Epidermal melanocyte (primary cell): ENCODE data around the gene RIOX2.

Experiments
- DNase-seq: peaks from one replicate; pipeline ENCODE4 v3.0.0; 2011; ENCODE audit warnings: low spot score; ENCODE audit not compliant: insufficient read length

The RIOX2 gene

DNA sequence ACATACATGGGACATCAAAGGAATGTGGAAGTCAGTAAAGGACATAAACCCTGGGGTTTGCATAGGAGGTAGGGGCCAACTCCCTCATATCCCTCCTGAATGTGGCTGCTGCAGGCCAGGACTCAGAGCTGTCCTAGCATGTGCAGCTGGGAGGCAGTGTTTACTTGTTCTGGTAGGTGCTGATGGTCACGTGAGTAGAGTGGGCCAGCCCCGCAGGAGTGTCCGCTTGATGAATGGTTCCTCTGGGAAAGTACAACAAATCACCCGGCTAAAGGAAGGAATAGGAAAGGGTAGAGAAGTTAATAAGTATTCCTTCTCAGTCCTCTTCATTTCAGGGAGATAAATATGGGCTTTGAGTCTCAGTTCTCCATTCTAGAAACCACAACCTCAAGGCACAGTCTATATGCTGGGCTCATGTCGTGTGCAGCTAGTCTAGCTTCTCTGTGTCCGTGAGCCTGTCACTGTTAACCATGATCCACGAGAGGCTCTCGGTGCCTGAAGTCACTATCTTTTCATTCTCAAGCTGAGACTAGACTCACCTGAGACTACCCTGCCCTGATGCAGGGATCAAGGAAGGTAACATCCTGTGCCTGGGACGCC is 17.9 kb downstream of the RIOX2 start:
- DNase-seq = no peak

GRCh38 chr3:97952872-97953271 is 19.4 kb downstream of the RIOX2 start:
- no peak for DNase-seq

DNA sequence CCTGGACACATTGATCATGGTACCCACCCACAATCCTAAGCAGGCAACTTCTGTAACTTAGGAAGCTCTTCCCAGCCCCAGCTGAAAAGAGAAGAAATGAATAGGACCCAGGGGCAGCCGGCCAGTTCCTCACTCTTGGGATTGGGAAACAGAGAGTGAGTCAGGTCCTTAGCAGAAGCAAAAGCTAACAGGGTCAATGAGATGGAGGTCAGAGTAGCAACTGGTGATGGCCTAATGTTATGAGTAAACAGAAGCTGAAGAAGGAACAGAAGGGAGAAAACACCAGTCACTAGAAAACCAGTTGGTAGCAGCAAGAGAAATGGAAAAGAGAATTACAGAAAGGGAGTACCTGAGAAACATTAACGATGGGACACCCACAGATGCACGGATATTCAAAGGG is 20.0 kb downstream of the RIOX2 start:
- no peak for DNase-seq

GRCh38 chr3:97950360-97950759 is 21.9 kb downstream of the RIOX2 start:
- no peak for DNase-seq

DNA sequence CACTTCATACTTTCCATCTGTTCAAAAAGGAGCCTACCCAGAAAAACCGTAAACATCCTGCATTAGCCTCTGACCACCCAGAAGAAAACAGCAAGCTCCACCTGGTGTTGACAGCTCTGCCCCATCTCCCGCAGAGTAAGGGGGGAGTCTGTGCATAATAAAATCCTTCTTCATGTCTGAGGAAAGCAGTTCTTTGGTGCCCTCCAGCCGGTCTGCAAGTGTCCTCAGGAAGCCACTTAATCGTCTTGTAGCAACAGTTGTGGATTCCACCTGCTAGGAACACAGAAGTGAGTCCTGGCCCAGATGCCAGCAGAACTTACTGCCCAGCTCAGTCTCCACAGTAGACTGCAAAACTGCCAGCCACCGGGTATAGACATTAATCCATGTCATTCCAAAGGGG is 22.5 kb downstream of the RIOX2 start:
- DNase-seq = no peak

DNA sequence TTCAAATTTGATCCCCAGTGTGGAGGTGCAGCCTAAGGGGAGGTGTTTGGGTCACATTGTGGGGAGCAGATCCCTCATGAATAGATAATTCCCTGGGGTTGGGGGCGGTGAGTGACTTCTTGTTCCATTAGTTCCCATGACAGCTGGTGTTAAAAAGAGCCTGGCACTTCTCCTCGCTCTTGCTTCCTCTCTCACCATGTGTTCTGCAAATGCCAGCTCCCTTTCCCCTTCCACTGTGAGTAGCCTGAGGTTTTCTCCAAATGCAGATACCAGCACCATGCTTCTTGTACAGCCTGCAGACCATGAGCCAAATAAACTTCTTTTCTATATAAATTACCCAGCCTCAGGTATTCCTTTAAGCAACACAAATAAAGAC is 23.1 kb downstream of the RIOX2 start:
- DNase-seq = no peak

DNA sequence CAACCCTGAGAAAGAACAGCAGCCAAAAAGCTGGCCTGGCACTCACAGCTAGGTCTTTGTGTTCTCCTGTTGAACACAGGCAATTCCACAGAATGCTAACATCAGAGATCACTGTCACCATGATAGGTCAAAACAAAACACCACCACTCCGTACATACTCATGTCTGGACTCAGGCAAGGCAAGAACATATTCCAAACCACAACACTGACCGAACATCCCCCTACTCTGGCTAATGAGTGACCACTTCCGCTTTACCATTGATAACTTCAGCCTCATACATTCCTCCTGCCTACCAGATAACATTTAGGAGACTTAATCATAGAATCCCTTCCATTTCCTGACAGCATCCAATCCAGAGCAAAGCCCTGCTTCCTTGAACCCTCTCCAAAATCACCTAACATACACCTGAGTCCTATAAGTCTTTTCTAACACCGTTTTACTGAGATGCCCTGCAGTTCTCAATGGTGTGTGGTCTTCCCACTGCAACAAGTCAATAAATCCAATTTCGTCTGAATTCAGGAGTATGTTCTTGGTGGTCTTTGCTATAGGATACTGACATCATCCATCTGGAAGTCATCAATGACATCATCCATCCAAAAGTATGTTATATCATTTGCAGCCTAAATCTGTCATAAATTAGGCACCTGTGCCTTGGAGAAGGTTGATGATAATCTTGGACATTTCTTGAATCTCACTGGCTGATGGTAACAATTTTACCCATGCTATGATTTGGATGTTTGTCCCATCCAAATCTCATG is 23.7 kb downstream of the RIOX2 start:
- no peak for DNase-seq

DNA sequence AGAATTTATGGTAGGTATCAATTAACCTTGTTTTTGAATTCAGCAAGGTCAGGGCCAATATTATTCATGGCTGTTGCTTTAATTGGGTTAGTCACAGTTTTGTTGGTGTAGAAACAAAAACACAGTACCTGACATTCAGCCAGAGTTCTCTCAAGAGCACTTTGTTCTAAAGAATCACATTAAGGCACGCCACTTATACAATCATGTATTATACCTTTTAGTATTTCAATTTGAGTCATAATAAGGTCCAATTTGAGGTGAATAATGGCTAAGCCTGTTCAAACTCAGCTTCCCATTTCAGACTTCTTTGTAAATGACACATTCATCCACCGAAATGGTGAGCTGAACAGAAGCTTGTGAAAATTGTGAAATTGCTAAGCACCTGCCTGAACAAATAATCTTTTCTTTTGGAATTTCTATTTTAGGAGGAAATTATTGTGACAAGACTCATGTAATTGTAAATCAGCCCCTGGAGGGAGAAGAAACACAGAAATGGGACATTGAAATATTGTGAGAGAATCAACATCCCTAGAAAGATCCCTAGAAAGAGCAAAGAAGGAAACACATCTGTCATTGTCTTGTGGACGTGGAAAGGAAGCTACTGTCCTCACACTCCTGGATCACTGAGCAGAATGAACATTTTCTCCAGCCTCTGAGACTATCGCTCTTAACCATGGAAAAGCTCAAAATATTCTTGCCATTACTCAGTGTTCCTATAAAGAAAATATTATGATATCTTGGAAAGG is 29.3 kb downstream of the RIOX2 start:
- no peak for DNase-seq

DNA sequence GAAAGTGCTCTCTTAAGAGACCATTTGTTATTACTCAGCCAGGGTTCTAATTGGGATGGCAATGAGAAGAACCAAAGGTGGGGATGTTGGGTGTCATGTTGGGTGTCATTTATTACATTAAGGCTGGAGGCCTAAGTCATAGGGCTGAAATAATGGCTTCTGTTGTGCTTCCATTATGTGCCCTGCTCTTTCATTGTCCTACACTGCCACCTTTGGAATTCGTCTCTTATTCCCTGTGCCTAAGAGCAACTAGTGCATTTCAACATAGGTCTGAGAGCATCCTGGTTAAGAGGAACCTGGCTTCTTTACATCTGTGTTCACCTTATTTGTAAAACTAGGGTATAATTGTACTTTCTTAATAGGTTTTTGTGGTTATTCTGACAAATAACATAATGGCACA is 32.2 kb downstream of the RIOX2 start:
- DNase-seq = no peak

DNA sequence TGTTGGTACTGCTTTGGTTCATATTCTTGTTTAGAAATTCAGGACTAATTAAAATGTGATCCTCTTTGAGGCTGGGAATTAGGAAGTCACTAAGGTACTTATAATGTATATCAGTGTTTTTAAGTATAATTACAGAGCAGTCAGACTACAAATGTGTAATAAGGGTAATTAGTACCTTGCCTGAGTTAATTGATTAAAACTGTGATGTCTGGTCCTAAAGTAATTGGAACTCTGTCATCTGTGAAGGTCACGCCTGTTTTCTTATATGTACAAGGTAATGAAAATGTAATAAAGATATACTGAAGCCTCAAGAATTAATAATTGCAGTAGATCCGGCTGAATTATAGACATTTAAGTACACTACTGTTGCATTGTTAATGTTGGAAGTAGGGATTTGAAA is 32.8 kb downstream of the RIOX2 start:
- DNase-seq = no peak

DNA sequence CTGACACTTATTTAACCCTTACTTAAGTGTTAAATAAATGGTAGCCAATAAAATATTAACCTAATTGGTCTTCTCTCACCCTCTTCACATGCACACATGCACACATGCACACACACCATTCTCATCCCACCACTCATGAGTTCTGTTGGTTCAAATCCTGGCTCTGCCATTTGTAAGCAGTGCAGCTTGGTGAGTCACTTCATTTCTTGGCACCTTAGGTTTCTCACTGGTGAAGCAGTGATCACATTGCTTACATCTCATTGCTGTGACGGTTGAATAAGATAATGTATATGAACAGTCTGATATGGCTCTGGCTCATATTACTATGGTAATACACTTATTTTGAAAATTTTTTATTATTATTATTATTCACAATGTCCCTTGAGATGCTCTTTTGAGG is 33.8 kb downstream of the RIOX2 start:
- DNase-seq = no peak

DNA sequence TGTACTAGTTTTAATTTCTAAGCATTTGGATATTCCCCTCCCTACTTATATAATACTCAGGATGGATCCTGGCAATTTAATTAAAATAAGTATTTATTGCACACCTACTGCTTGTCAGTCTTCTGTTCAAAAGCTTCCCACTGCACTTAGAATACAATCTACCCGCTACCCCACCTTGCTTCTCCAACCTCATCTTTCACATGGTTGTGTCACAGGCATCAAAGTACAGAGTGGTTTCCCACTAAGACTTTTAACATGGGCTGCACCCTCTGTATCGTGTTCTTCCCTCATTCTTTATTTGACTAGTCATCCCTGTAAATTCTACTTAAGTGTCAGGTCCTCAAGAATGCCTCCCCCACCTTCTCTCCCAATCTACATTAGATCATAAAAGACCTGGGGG is 35.0 kb downstream of the RIOX2 start:
- DNase-seq = no peak

GRCh38 chr3:97935842-97936241 is 36.4 kb downstream of the RIOX2 start:
- no peak for DNase-seq

DNA sequence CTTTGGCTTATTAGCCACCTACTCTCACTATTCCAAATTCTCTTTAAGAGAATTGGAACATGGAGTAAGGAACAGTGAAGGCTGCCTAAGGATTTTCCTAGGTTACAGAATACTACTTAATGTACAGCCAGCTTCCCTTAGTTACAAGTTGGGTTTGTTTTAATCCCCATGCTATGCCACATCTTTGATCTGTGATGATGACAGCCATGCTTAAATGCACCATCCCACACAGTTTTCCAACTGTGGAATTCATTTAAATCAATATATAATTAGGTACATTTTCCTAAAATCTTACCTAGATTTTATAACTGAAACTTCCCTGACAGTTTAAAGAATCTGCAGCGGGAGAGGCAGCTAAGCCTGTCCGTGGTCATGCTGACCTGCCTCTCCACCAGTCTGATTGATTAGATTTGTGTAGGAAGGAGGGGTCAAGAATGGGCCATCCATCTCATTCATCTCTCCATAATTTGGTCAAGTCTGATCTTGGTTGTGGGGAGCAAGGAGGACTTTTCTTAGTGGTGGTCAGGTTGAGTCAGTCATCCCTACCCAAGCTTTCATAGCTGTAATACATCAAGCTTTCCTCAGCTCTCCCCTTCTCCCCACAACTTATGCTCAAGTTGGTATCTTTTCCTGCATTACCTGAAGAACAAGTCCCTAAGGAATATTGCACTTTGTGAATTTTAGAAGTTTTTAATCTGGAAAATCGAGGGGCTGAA is 37.1 kb downstream of the RIOX2 start:
- DNase-seq = no peak

GRCh38 chr3:97932387-97932801 is 39.8 kb downstream of the RIOX2 start:
- no peak for DNase-seq

DNA sequence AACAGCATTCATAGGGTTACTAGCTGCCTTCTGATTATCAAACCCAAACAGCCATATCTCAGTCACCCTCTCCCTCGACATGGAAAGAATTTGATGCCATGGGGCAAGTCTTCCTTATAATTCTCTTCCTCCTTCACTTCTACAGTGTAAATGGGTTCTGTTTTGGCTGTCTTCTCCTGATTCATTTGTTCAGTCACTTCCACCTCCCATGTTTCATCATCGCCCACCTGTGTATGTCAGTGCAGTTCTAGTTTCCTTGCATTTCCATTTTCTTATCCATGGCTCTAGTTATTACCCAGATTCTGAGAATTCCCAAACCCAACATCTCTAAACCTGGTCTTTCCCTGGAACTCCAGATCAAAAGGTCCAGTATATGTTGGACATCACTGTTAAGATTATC is 41.0 kb downstream of the RIOX2 start:
- DNase-seq = no peak

- DNase-seq = no peak
Measured at GRCh38 chr3:97930018-97930417, 42.2 kb downstream of the RIOX2 start.

- no peak for DNase-seq
Measured at GRCh38 chr3:97928986-97929385, 43.2 kb downstream of the RIOX2 start.

GRCh38 chr3:97927704-97928103 is 44.5 kb downstream of the RIOX2 start:
- DNase-seq = no peak

GRCh38 chr3:97917813-97918536 is 54.3 kb downstream of the RIOX2 start:
- DNase-seq = no peak

DNA sequence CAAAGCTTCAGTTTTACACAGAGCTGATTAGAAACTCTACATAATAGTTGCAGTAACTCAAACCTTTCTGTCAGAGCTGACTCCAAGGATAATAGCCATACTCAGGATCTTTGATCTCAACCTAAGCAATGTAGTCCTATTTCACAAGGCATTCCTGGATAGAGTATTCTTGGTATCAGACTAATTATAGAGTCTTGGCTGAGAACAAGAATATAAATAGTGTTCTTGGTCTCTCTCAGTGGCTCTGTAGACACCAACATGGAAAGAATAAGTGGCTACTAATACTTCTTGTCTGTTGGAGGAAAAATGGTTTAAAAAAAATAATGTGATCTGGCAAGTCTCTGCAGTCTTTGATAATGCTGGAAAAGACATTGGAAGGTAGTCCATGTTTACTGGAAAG is 55.7 kb downstream of the RIOX2 start:
- no peak for DNase-seq
